A549 (cell line): Measurements from ENCODE around the gene STRN3.
"Not testable (repeated sequence)": the region's sequence is repeated elsewhere in the genome, so short reads cannot be mapped to it uniquely, and the experiment has no call there.

Source experiments
- CTCF ChIP-seq: fragments of >200 bp; sonication (Bioruptor Twin); formaldehyde crosslinking; IDR thresholded peaks from 3 replicates; pipeline ENCODE4 v1.5.1; 2016
- ELK1 ChIP-seq: fragments of 150-350 bp; IDR thresholded peaks from 2 replicates; pipeline ENCODE4 v1.6.1; 2014; ENCODE audit warnings: low read depth, mild to moderate bottlenecking, low read length
- NR3C1 ChIP-seq: fragments of >200 bp; sonication (Bioruptor Twin); formaldehyde crosslinking; IDR thresholded peaks from 3 replicates; pipeline ENCODE4 v1.6.1; 2017
- PBX3 ChIP-seq: IDR thresholded peaks from 2 replicates; pipeline ENCODE4 v1.6.1; 2012
- POLR2A ChIP-seq: IDR thresholded peaks from 2 replicates; pipeline ENCODE4 v1.6.1; 2012; ENCODE audit warnings: mild to moderate bottlenecking, low read length
- REST ChIP-seq: fragments of 200-600 bp; sonication (generic); IDR thresholded peaks from 2 replicates; pipeline ENCODE4 v1.6.1; 2016; ENCODE audit warnings: antibody characterized with exemption, mild to moderate bottlenecking, moderate library complexity

- TF ChIP-seq ELK1, CTCF, POLR2A, NR3C1, PBX3, REST: not testable (repeated sequence)
Observed at GRCh38 chr14:30969796-30970195, 56.4 kb downstream of the STRN3 start.
